Measurements from ENCODE around the gene BEST1. TPM values are rescaled to one million over a fixed set of nuclear protein-coding genes. Genes with fewer than 3 reads are reported as not detected.

Gene BEST1
- total RNA-seq, 2 experiments from 2014 or later, result 1.9 to 3.1 TPM

- Histone ChIP-seq H3K79me2 (ENCODE audit: insufficient read depth, low read depth, low read length) (no peaks in the 10 kb centered on the region), H3K36me3 (ENCODE audit: insufficient read depth, low read length) (no peaks in the 10 kb centered on the region), H3K4me3 (ENCODE audit: low read depth, low read length, poor library complexity, severe bottlenecking) (no peak overlapping the region), H3K27ac (ENCODE audit: low read depth, low read length, poor library complexity, severe bottlenecking) (no peak overlapping the region), H3K4me2 (ENCODE audit: low read length) (no peak overlapping the region), H3K9me3 (ENCODE audit: low read length) (no peaks in the 10 kb centered on the region), H2AFZ (ENCODE audit: low read length) (no peak overlapping the region), H4K20me1 (ENCODE audit: insufficient read depth, low read length) (no peaks in the 10 kb centered on the region), H3K9me2 (ENCODE audit: insufficient read depth, low read length) (no peaks in the 10 kb centered on the region), H3K4me1 (ENCODE audit: insufficient read depth, low read length, poor library complexity, severe bottlenecking) (peaks cover 4% of the 10 kb centered on the region)
- TF ChIP-seq EZH2phosphoT487 (IDR thresholded peaks at IDR 0.05; ENCODE audit: borderline replicate concordance, low read depth, low read length), result no peak
- TF ChIP-seq CTCF (conservative IDR thresholded peaks at IDR 0.05; ENCODE audit: low read length), result no peak
- no TSS peak for BruUV-seq (replicated peaks)
- CTCF ChIA-PET (ENCODE audit: unreplicated experiment), result no interaction called here
- POLR2A ChIA-PET, result interaction anchor here (0.6 to 1.1 kb wide), 3 partner anchors 11 to 124 kb away, joined by 3 to 4 read pairs (median 3); partner anchors contain the start of gene FTH1
- no peak for DNase-seq (ENCODE audit: low spot score)
- intact Hi-C loops (cut with micrococcal nuclease; ENCODE audit: unreplicated experiment), result no loop called here
Observed at GRCh38 chr11:61978703-61979661, 28.8 kb downstream of the BEST1 start.

- no peaks in the 10 kb centered on the region for H3K79me2 ChIP-seq (ENCODE audit: insufficient read depth, low read depth, low read length)
- H3K4me3 ChIP-seq (ENCODE audit: low read depth, low read length, poor library complexity, severe bottlenecking), result no peak overlapping the region
- no peaks in the 10 kb centered on the region for H4K20me1 ChIP-seq (ENCODE audit: insufficient read depth, low read length)
- no peak overlapping the region for H2AFZ ChIP-seq (ENCODE audit: low read length)
- H3K4me2 ChIP-seq (ENCODE audit: low read length), result no peak overlapping the region
- H3K9me3 ChIP-seq (ENCODE audit: low read length), result no peaks in the 10 kb centered on the region
- ChIA-PET POLR2A (no interaction called here), CTCF (ENCODE audit: unreplicated experiment) (no interaction called here)
- no peak overlapping the region for H3K27ac ChIP-seq (ENCODE audit: low read depth, low read length, poor library complexity, severe bottlenecking)
- H3K36me3 ChIP-seq (ENCODE audit: insufficient read depth, low read length), result no peaks in the 10 kb centered on the region
- no peak for TF ChIP-seq EZH2phosphoT487 (IDR thresholded peaks at IDR 0.05; ENCODE audit: borderline replicate concordance, low read depth, low read length)
- TF ChIP-seq CTCF (conservative IDR thresholded peaks at IDR 0.05; ENCODE audit: low read length), result no peak
- intact Hi-C loops (cut with micrococcal nuclease; ENCODE audit: unreplicated experiment), result no loop called here
- H3K4me1 ChIP-seq (ENCODE audit: insufficient read depth, low read length, poor library complexity, severe bottlenecking), result peaks cover 4% of the 10 kb centered on the region
- DNase-seq (ENCODE audit: low spot score), result no peak
- no peaks in the 10 kb centered on the region for H3K9me2 ChIP-seq (ENCODE audit: insufficient read depth, low read length)
- no TSS peak for BruUV-seq (replicated peaks)
Observed at GRCh38 chr11:61980783-61981541, 30.8 kb downstream of the BEST1 start.

All from OCI-LY7 (cell line).